ENCODE data around the gene SLF1.

SLF1 gene

DNA sequence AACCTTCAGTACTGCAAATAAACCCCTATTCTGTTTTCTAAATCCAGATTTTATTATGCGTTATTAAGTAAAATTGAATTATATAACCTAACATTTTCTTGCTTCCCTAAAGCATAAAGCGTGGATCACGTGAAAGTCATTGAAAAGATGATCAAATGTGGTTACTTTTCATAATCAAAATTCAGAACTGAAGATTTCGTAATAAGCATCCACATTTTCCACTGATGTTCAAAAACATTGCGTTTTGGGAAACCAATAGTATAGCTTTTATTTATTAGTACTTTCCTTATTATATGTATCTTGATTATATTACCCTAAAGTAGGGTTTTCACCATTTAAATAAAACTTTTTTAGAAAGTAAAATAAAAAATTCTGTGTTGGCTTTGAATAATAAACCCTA lies 1.8 kb downstream of the SLF1 start:
- Histone ChIP-seq H3K9ac (ENCODE audit: low read depth, low read length) (no peak overlapping the region), H3K27ac (ENCODE audit: low read depth, low read length) (no peak overlapping the region), H3K36me3 (ENCODE audit: control insufficient read depth, insufficient read depth, low read length) (no peaks in the 10 kb centered on the region), H3K4me1 (ENCODE audit: control insufficient read depth, insufficient read depth, low read length) (peaks cover 19% of the 10 kb centered on the region), H3K27me3 (ENCODE audit: control insufficient read depth, insufficient read depth, low read length) (no peaks in the 10 kb centered on the region), H3K9me3 (ENCODE audit: control insufficient read depth, insufficient read depth, low read length) (no peaks in the 10 kb centered on the region), H3K4me3 (ENCODE audit: low read depth, low read length) (no peak overlapping the region)

DNA sequence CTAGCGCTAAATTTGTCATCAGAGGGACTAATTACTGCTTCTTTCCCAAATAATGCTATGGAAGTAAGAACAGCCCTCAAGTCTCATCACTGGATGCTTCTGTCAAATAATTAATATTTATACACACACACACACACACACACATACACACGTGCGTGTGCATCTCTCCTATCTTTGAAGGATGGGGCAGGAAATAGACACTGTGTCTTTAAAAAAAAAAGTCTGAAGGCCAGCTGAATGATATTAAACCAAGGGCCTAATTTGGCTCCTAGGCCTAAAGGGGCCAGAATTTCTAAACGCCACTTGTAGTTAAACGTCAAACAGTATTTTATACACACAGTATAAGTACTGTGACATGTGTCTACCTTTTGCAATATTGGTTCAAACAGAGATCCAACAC lies 3.3 kb downstream of the SLF1 start:
- no peak overlapping the region for H3K27ac ChIP-seq (ENCODE audit: low read depth, low read length)
- H3K27me3 ChIP-seq (ENCODE audit: control insufficient read depth, insufficient read depth, low read length): no peaks in the 10 kb centered on the region
- H3K9ac ChIP-seq (ENCODE audit: low read depth, low read length): no peak overlapping the region
- H3K4me1 ChIP-seq (ENCODE audit: control insufficient read depth, insufficient read depth, low read length): peaks cover 10% of the 10 kb centered on the region
- H3K4me3 ChIP-seq (ENCODE audit: low read depth, low read length): no peak overlapping the region
- no peaks in the 10 kb centered on the region for H3K36me3 ChIP-seq (ENCODE audit: control insufficient read depth, insufficient read depth, low read length)
- H3K9me3 ChIP-seq (ENCODE audit: control insufficient read depth, insufficient read depth, low read length): no peaks in the 10 kb centered on the region

GRCh38 chr5:94623011-94623410 lies 4.5 kb downstream of the SLF1 start:
- H3K4me1 ChIP-seq (ENCODE audit: control insufficient read depth, insufficient read depth, low read length): peaks cover 5% of the 10 kb centered on the region; the same call in 1 of the 2 replicates
- no peaks in the 10 kb centered on the region for H3K27me3 ChIP-seq (ENCODE audit: control insufficient read depth, insufficient read depth, low read length)
- H3K27ac ChIP-seq (ENCODE audit: low read depth, low read length): no peak overlapping the region
- no peaks in the 10 kb centered on the region for H3K9me3 ChIP-seq (ENCODE audit: control insufficient read depth, insufficient read depth, low read length)
- no peak overlapping the region for H3K4me3 ChIP-seq (ENCODE audit: low read depth, low read length)
- H3K36me3 ChIP-seq (ENCODE audit: control insufficient read depth, insufficient read depth, low read length): no peaks in the 10 kb centered on the region
- no peak overlapping the region for H3K9ac ChIP-seq (ENCODE audit: low read depth, low read length)

- H3K9me3 ChIP-seq (ENCODE audit: control insufficient read depth, insufficient read depth, low read length): no peaks in the 10 kb centered on the region
- peaks cover 5% of the 10 kb centered on the region; the same call in 1 of the 2 replicates for H3K4me1 ChIP-seq (ENCODE audit: control insufficient read depth, insufficient read depth, low read length)
- no peak overlapping the region for H3K27ac ChIP-seq (ENCODE audit: low read depth, low read length)
- H3K9ac ChIP-seq (ENCODE audit: low read depth, low read length): no peak overlapping the region
- H3K4me3 ChIP-seq (ENCODE audit: low read depth, low read length): no peak overlapping the region
- H3K27me3 ChIP-seq (ENCODE audit: control insufficient read depth, insufficient read depth, low read length): no peaks in the 10 kb centered on the region
- H3K36me3 ChIP-seq (ENCODE audit: control insufficient read depth, insufficient read depth, low read length): peaks cover 3% of the 10 kb centered on the region; the same call in 1 of the 2 replicates
Measured at GRCh38 chr5:94623877-94624276, 5.4 kb downstream of the SLF1 start.

- Histone ChIP-seq H3K27me3 (ENCODE audit: control insufficient read depth, insufficient read depth, low read length) (no peaks in the 10 kb centered on the region), H3K4me1 (ENCODE audit: control insufficient read depth, insufficient read depth, low read length) (no peaks in the 10 kb centered on the region), H3K4me3 (ENCODE audit: low read depth, low read length) (no peak overlapping the region)
Measured at GRCh38 chr5:94627191-94627590, 8.7 kb downstream of the SLF1 start.

DNA sequence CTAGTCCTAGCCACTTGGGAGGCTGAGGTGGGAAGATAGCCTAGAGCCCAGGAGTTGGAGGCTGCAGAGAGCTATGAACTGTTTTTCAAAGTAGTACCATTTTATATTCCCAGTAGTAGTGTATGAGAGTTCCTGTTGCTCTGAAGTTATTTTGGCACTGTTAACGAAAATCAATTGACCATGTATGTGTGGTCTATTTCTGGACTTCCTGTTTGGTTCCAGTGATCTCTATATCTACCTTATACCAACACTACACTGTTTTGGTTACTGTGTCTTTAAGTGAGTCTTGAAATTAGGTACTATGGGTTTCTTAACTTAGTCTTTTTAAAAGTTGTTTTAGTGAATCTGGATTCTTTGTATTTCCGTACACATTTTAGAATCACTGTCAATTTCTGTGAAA lies 13.6 kb downstream of the SLF1 start:
- no peak overlapping the region for H3K4me3 ChIP-seq (ENCODE audit: low read depth, low read length)
- H3K27me3 ChIP-seq (ENCODE audit: control insufficient read depth, insufficient read depth, low read length): no peaks in the 10 kb centered on the region
- no peaks in the 10 kb centered on the region for H3K9me3 ChIP-seq (ENCODE audit: control insufficient read depth, insufficient read depth, low read length)
- H3K4me1 ChIP-seq (ENCODE audit: control insufficient read depth, insufficient read depth, low read length): no peaks in the 10 kb centered on the region
- peaks cover 39% of the 10 kb centered on the region for H3K36me3 ChIP-seq (ENCODE audit: control insufficient read depth, insufficient read depth, low read length)
- no peak overlapping the region for H3K9ac ChIP-seq (ENCODE audit: low read depth, low read length)
- H3K27ac ChIP-seq (ENCODE audit: low read depth, low read length): no peak overlapping the region

More at GRCh38 chr5:94627191-94627590, 8.7 kb downstream of the SLF1 start:
- H3K9ac ChIP-seq (ENCODE audit: low read depth, low read length): no peak overlapping the region
- no peaks in the 10 kb centered on the region for H3K9me3 ChIP-seq (ENCODE audit: control insufficient read depth, insufficient read depth, low read length)
- peaks cover 32% of the 10 kb centered on the region for H3K36me3 ChIP-seq (ENCODE audit: control insufficient read depth, insufficient read depth, low read length)
- H3K27ac ChIP-seq (ENCODE audit: low read depth, low read length): no peak overlapping the region

- Histone ChIP-seq H3K9me3 (ENCODE audit: control insufficient read depth, insufficient read depth, low read length) (peaks cover 17% of the 10 kb centered on the region), H3K27me3 (ENCODE audit: control insufficient read depth, insufficient read depth, low read length) (no peaks in the 10 kb centered on the region), H3K9ac (ENCODE audit: low read depth, low read length) (no peak overlapping the region), H3K27ac (ENCODE audit: low read depth, low read length) (no peak overlapping the region), H3K4me3 (ENCODE audit: low read depth, low read length) (no peak overlapping the region), H3K4me1 (ENCODE audit: control insufficient read depth, insufficient read depth, low read length) (no peaks in the 10 kb centered on the region), H3K36me3 (ENCODE audit: control insufficient read depth, insufficient read depth, low read length) (peaks cover 8% of the 10 kb centered on the region)
Measured at GRCh38 chr5:94640176-94640575, 21.7 kb downstream of the SLF1 start.

GRCh38 chr5:94645053-94645452 lies 26.6 kb downstream of the SLF1 start:
- no peak overlapping the region for H3K4me3 ChIP-seq (ENCODE audit: low read depth, low read length)
- no peaks in the 10 kb centered on the region for H3K27me3 ChIP-seq (ENCODE audit: control insufficient read depth, insufficient read depth, low read length)
- H3K9me3 ChIP-seq (ENCODE audit: control insufficient read depth, insufficient read depth, low read length): peaks cover 8% of the 10 kb centered on the region
- no peaks in the 10 kb centered on the region for H3K4me1 ChIP-seq (ENCODE audit: control insufficient read depth, insufficient read depth, low read length)
- no peak overlapping the region for H3K9ac ChIP-seq (ENCODE audit: low read depth, low read length)
- peaks cover 5% of the 10 kb centered on the region; the same call in 1 of the 2 replicates for H3K36me3 ChIP-seq (ENCODE audit: control insufficient read depth, insufficient read depth, low read length)
- no peak overlapping the region for H3K27ac ChIP-seq (ENCODE audit: low read depth, low read length)

DNA sequence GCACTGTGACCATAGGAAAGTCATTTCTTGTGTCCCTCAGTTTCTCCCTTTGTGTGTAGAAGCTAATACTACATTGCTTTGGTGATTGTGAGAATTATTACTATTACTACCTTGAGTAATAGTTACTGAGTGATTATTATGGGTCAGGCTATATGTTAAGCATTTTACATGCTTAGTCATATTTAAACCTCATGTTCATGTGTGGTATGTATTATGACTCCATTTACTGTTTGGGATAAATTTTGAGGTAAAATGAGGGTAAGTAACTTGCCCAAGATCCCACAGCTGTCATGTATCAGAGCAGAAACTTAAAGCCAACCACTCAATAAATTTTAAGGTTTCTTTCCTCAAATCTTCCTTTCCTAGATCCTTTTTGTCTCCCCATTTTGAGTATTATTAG lies 28.3 kb downstream of the SLF1 start:
- Histone ChIP-seq H3K9ac (ENCODE audit: low read depth, low read length) (no peak overlapping the region), H3K4me3 (ENCODE audit: low read depth, low read length) (no peak overlapping the region), H3K4me1 (ENCODE audit: control insufficient read depth, insufficient read depth, low read length) (no peaks in the 10 kb centered on the region), H3K36me3 (ENCODE audit: control insufficient read depth, insufficient read depth, low read length) (peaks cover 9% of the 10 kb centered on the region; the same call in 1 of the 2 replicates), H3K27me3 (ENCODE audit: control insufficient read depth, insufficient read depth, low read length) (no peaks in the 10 kb centered on the region), H3K9me3 (ENCODE audit: control insufficient read depth, insufficient read depth, low read length) (no peaks in the 10 kb centered on the region), H3K27ac (ENCODE audit: low read depth, low read length) (no peak overlapping the region)

DNA sequence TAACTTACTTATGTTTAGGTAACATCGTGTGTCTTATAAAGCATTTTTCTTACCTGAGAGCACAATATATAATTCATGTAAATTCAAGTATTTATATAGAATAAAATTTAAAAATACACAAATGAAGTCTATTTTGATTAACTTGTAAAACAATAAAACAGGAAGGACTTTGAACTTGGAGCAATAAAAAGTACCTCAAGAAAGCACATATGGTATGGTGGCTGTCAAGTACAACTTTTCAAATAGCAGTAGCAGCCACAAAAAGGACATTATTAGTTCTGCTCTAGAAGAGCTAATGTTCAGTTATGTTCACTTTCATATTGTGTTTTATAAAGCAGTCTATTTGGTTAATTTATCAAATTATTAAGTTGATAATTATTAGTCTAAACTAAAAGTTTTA lies 31.4 kb downstream of the SLF1 start:
- H3K36me3 ChIP-seq (ENCODE audit: control insufficient read depth, insufficient read depth, low read length): peaks cover 25% of the 10 kb centered on the region
- no peak overlapping the region for H3K4me3 ChIP-seq (ENCODE audit: low read depth, low read length)

GRCh38 chr5:94658272-94658671 lies 39.8 kb downstream of the SLF1 start:
- Histone ChIP-seq H3K9me3 (ENCODE audit: control insufficient read depth, insufficient read depth, low read length) (peaks cover 17% of the 10 kb centered on the region), H3K36me3 (ENCODE audit: control insufficient read depth, insufficient read depth, low read length) (peaks cover 32% of the 10 kb centered on the region), H3K27me3 (ENCODE audit: control insufficient read depth, insufficient read depth, low read length) (no peaks in the 10 kb centered on the region)

More for the DNA sequence above, 31.4 kb downstream of the SLF1 start:
- Histone ChIP-seq H3K27ac (ENCODE audit: low read depth, low read length) (no peak overlapping the region), H3K9ac (ENCODE audit: low read depth, low read length) (no peak overlapping the region), H3K27me3 (ENCODE audit: control insufficient read depth, insufficient read depth, low read length) (no peaks in the 10 kb centered on the region), H3K9me3 (ENCODE audit: control insufficient read depth, insufficient read depth, low read length) (peaks cover 3% of the 10 kb centered on the region; the same call in 1 of the 2 replicates), H3K4me1 (ENCODE audit: control insufficient read depth, insufficient read depth, low read length) (no peaks in the 10 kb centered on the region)

DNA sequence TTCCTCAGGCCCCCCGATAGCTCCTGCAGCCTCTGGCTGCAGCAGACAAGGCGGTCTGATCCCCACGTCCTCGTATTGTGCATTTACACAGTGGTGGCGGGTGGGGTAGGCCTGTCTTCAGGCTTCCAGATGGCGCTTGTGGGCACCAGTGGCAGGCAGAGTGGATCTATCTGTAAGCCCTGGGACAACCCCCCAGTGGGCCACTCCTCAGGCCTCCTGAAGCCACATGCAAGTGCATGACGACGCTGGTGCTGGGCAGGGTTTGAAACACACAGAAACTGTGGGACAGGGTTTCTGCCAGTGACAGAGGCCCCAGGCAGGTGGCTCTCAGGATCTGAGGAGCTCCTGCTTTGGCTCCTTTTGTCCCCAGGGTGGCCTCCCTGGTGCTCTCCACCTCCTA lies 42.0 kb downstream of the SLF1 start:
- Histone ChIP-seq H3K4me1 (ENCODE audit: control insufficient read depth, insufficient read depth, low read length) (no peaks in the 10 kb centered on the region), H3K27ac (ENCODE audit: low read depth, low read length) (no peak overlapping the region), H3K9ac (ENCODE audit: low read depth, low read length) (no peak overlapping the region), H3K4me3 (ENCODE audit: low read depth, low read length) (no peak overlapping the region), H3K27me3 (ENCODE audit: control insufficient read depth, insufficient read depth, low read length) (no peaks in the 10 kb centered on the region), H3K9me3 (ENCODE audit: control insufficient read depth, insufficient read depth, low read length) (peaks cover 14% of the 10 kb centered on the region), H3K36me3 (ENCODE audit: control insufficient read depth, insufficient read depth, low read length) (peaks cover 36% of the 10 kb centered on the region)

More at GRCh38 chr5:94658272-94658671, 39.8 kb downstream of the SLF1 start:
- H3K4me1 ChIP-seq (ENCODE audit: control insufficient read depth, insufficient read depth, low read length): no peaks in the 10 kb centered on the region
- no peak overlapping the region for H3K4me3 ChIP-seq (ENCODE audit: low read depth, low read length)
- H3K27ac ChIP-seq (ENCODE audit: low read depth, low read length): no peak overlapping the region
- no peak overlapping the region for H3K9ac ChIP-seq (ENCODE audit: low read depth, low read length)

Measured in HUES48 (cell line).